Neural progenitor cell (in vitro differentiated cells): Measurements from ENCODE around the gene CFL2. TPM values are rescaled to one million over a fixed set of nuclear protein-coding genes. Genes with fewer than 3 reads are reported as not detected.

Experiments used
- DNase-seq: peaks from one replicate; pipeline ENCODE4 v3.0.0-alpha.2; 2016; ENCODE audit warnings: low spot score
- H2AFZ ChIP-seq: fragments of 200-600 bp; sonication (generic); replicated peaks from 2 replicates; pipeline ENCODE4 v1.6.1; 2016; ENCODE audit warnings: antibody characterized with exemption
- H3F3A ChIP-seq: fragments of 200-600 bp; sonication (generic); 2 replicates; pipeline ENCODE4 v1.6.1; 2016; ENCODE audit warnings: antibody characterized with exemption, low read depth
- H3K27ac ChIP-seq: fragments of 200-600 bp; sonication (generic); 2 replicates; pipeline ENCODE4 v1.5.1; 2016; ENCODE audit warnings: mild to moderate bottlenecking
- H3K27me3 ChIP-seq: fragments of 200-600 bp; sonication (generic); 2 replicates; pipeline ENCODE4 v1.6.1; 2016; ENCODE audit warnings: mild to moderate bottlenecking, moderate library complexity
- H3K36me3 ChIP-seq: fragments of 200-600 bp; sonication (generic); 2 replicates; pipeline ENCODE4 v1.5.1; 2016
- H3K4me1 ChIP-seq: fragments of 200-600 bp; sonication (generic); 2 replicates; pipeline ENCODE4 v1.6.1; 2016; ENCODE audit warnings: mixed run types
- H3K4me2 ChIP-seq: fragments of 200-600 bp; sonication (generic); 2 replicates; pipeline ENCODE4 v1.6.1; 2016
- H3K4me3 ChIP-seq: fragments of 200-600 bp; sonication (generic); 2 replicates; pipeline ENCODE4 v1.5.1; 2016
- H3K79me2 ChIP-seq: fragments of 200-600 bp; sonication (generic); 2 replicates; pipeline ENCODE4 v1.6.1; 2016; ENCODE audit warnings: low read depth
- H3K9ac ChIP-seq: fragments of 200-600 bp; sonication (generic); 2 replicates; pipeline ENCODE4 v1.6.1; 2016
- H3K9me3 ChIP-seq: fragments of 200-600 bp; sonication (generic); 2 replicates; pipeline ENCODE4 v1.5.1; 2016; ENCODE audit warnings: low read depth
- H4K20me1 ChIP-seq: fragments of 200-600 bp; sonication (generic); 2 replicates; pipeline ENCODE4 v1.6.1; 2016; ENCODE audit warnings: low read depth
- H3K27ac Mint-ChIP-seq: 3 replicates; pipeline ENCODE4 v1.8.0; 2021; ENCODE audit warnings: mixed read lengths
- H3K27me3 Mint-ChIP-seq: 2 replicates; pipeline ENCODE4 v1.8.0; 2022; ENCODE audit warnings: low read depth, mild to moderate bottlenecking, inconsistent platforms, moderate library complexity, mixed read lengths; ENCODE audit not compliant: insufficient read depth
- H3K36me3 Mint-ChIP-seq: 3 replicates; pipeline ENCODE4 v1.8.0; 2021; ENCODE audit warnings: mixed read lengths
- H3K4me1 Mint-ChIP-seq: 3 replicates; pipeline ENCODE4 v1.8.0; 2021; ENCODE audit warnings: mixed read lengths
- H3K4me3 Mint-ChIP-seq: 3 replicates; pipeline ENCODE4 v1.8.0; 2021; ENCODE audit warnings: mild to moderate bottlenecking, moderate library complexity, mixed read lengths
- H3K9me3 Mint-ChIP-seq: 3 replicates; pipeline ENCODE4 v1.8.0; 2020; ENCODE audit warnings: mixed read lengths
- EZH2 ChIP-seq: fragments of 200-600 bp; sonication (generic); IDR thresholded peaks from 2 replicates; pipeline ENCODE4 v1.6.1; 2017; ENCODE audit warnings: antibody characterized with exemption, mild to moderate bottlenecking, moderate library complexity
- EZH2phosphoT487 ChIP-seq: fragments of 200-600 bp; sonication (generic); IDR thresholded peaks from 2 replicates; pipeline ENCODE4 v1.6.1; 2017; ENCODE audit warnings: antibody characterized with exemption
- total RNA-seq: library from RNA; depleted of rRNA; stranded (reverse); fragments of >200 nt; gene quantifications from 2 replicates; pipeline ENCODE4 v1.2.3, GENCODE V29; 2015; ENCODE audit warnings: low replicate concordance
- TF ChIP-seq, protein P1 (sequence below): fragments of 200-600 bp; sonication (generic); IDR thresholded peaks from 2 replicates; pipeline ENCODE4 v1.5.1; 2017; ENCODE audit warnings: antibody characterized with exemption, mild to moderate bottlenecking

The CFL2 gene
- total RNA-seq, 1 donor from 2014 or later, result 105 TPM

- Histone ChIP-seq H3K9ac (no peak overlapping the region), H3K27ac (no peak overlapping the region), H3K36me3 (peaks cover 15% of the 10 kb centered on the region), H4K20me1 (no peaks in the 10 kb centered on the region), H2AFZ (no peak overlapping the region), H3K4me3 (no peak overlapping the region), H3K4me2 (no peak overlapping the region), H3K9me3 (no peaks in the 10 kb centered on the region), H3K4me1 (peaks cover 13% of the 10 kb centered on the region), H3F3A (peaks cover 13% of the 10 kb centered on the region), H3K27me3 (peaks cover 4% of the 10 kb centered on the region), H3K79me2 (peaks cover 28% of the 10 kb centered on the region)
- H3K4me3 Mint-ChIP-seq, result no peak overlapping the region
- peaks cover 12% of the 10 kb centered on the region for H3K4me1 Mint-ChIP-seq
- H3K9me3 Mint-ChIP-seq, result no peaks in the 10 kb centered on the region
- no peaks in the 10 kb centered on the region for H3K27me3 Mint-ChIP-seq
- no peak for TF ChIP-seq EZH2
- TF ChIP-seq, protein P1, sequence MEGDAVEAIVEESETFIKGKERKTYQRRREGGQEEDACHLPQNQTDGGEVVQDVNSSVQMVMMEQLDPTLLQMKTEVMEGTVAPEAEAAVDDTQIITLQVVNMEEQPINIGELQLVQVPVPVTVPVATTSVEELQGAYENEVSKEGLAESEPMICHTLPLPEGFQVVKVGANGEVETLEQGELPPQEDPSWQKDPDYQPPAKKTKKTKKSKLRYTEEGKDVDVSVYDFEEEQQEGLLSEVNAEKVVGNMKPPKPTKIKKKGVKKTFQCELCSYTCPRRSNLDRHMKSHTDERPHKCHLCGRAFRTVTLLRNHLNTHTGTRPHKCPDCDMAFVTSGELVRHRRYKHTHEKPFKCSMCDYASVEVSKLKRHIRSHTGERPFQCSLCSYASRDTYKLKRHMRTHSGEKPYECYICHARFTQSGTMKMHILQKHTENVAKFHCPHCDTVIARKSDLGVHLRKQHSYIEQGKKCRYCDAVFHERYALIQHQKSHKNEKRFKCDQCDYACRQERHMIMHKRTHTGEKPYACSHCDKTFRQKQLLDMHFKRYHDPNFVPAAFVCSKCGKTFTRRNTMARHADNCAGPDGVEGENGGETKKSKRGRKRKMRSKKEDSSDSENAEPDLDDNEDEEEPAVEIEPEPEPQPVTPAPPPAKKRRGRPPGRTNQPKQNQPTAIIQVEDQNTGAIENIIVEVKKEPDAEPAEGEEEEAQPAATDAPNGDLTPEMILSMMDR, result no peak
- no peak for TF ChIP-seq EZH2phosphoT487
- H3K36me3 Mint-ChIP-seq, result peaks cover 8% of the 10 kb centered on the region
- DNase-seq, result no peak
- no peak overlapping the region for H3K27ac Mint-ChIP-seq
Measured at GRCh38 chr14:34710006-34710405, 4.4 kb downstream of the CFL2 start.

DNA sequence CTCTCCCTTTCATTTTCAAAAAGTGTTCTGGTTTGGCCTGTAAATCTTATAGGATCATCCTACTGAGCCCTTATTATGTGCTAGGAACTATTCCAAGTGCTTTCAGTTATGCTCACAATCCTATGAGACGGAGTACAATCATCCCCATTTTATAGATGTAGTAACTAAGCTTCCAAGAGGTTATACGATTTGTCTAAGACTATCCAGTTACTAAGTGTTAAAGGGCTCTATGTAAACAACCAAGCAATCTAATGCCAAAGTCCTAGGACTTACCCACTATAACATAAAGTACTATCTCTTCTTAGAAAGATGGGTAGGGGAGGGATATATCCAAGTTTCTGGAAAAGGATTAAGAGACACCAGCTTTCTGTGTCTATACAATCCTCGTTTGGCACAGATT is 6.7 kb downstream of the CFL2 start:
- DNase-seq, result no peak
- Histone ChIP-seq H3K36me3 (peaks cover 15% of the 10 kb centered on the region), H2AFZ (no peak overlapping the region), H3K4me2 (no peak overlapping the region), H3K4me3 (no peak overlapping the region), H3K79me2 (peaks cover 16% of the 10 kb centered on the region), H3K27me3 (no peaks in the 10 kb centered on the region), H3K9ac (no peak overlapping the region), H3F3A (peaks cover 3% of the 10 kb centered on the region), H4K20me1 (no peaks in the 10 kb centered on the region), H3K9me3 (no peaks in the 10 kb centered on the region), H3K4me1 (peaks cover 5% of the 10 kb centered on the region), H3K27ac (no peak overlapping the region)
- Mint-ChIP-seq H3K27ac (no peak overlapping the region), H3K27me3 (no peaks in the 10 kb centered on the region), H3K4me3 (no peak overlapping the region), H3K36me3 (peaks cover 8% of the 10 kb centered on the region), H3K4me1 (no peaks in the 10 kb centered on the region), H3K9me3 (no peaks in the 10 kb centered on the region)
- TF ChIP-seq EZH2 (no peak), EZH2phosphoT487 (no peak)
- TF ChIP-seq, protein P1, result no peak

DNA sequence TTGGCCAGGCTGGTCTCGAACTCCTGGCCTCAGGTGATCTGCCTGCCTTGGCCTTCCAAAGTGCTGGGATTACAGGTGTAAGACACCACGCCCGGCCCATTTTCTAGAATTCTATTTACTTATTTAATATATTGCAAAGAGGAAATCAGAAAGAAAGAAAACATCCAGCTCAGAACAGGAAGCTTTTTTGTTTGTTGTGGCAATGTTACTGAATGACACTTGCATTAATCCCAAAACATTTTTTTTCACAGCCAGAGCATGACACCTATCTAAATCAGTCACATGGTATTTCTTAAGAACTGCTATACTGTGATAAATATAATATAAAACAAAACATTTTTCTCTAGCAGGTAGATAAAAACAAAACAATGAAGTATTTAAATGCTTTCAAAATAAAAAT is 12.6 kb downstream of the CFL2 start:
- H3K4me3 Mint-ChIP-seq, result no peak overlapping the region

More for the DNA sequence above, 12.6 kb downstream of the CFL2 start:
- Histone ChIP-seq H3K4me1 (no peaks in the 10 kb centered on the region), H3K79me2 (no peaks in the 10 kb centered on the region), H3K36me3 (no peaks in the 10 kb centered on the region), H3K9ac (no peak overlapping the region), H3K27ac (no peak overlapping the region), H3F3A (no peaks in the 10 kb centered on the region), H3K27me3 (no peaks in the 10 kb centered on the region), H3K4me2 (no peak overlapping the region), H2AFZ (no peak overlapping the region), H3K4me3 (no peak overlapping the region), H4K20me1 (no peaks in the 10 kb centered on the region), H3K9me3 (no peaks in the 10 kb centered on the region)
- peaks cover 3% of the 10 kb centered on the region for H3K27me3 Mint-ChIP-seq
- no peak for DNase-seq
- H3K9me3 Mint-ChIP-seq, result no peaks in the 10 kb centered on the region
- no peak overlapping the region for H3K27ac Mint-ChIP-seq
- TF ChIP-seq EZH2phosphoT487 (no peak), EZH2 (no peak)
- TF ChIP-seq, protein P1, result no peak
- H3K4me1 Mint-ChIP-seq, result no peaks in the 10 kb centered on the region
- no peaks in the 10 kb centered on the region for H3K36me3 Mint-ChIP-seq
